ENCODE measurements around the gene TERT.
"Not testable (repeated sequence)": the region's sequence is repeated elsewhere in the genome, so short reads cannot be mapped to it uniquely, and the experiment has no call there.

The TERT gene

GRCh38 chr5:1335540-1336095 is 40.8 kb upstream of the TERT start:
- Histone ChIP-seq H3K4me1 (ENCODE audit: insufficient read depth, low read length) (no peaks in the 10 kb centered on the region), H3K9ac (ENCODE audit: low read depth, low read length) (no peak overlapping the region), H3K36me3 (ENCODE audit: insufficient read depth, low read length) (peaks cover 6% of the 10 kb centered on the region), H3K9me3 (ENCODE audit: control insufficient read depth, insufficient read depth, low read length) (no peaks in the 10 kb centered on the region)

DNA sequence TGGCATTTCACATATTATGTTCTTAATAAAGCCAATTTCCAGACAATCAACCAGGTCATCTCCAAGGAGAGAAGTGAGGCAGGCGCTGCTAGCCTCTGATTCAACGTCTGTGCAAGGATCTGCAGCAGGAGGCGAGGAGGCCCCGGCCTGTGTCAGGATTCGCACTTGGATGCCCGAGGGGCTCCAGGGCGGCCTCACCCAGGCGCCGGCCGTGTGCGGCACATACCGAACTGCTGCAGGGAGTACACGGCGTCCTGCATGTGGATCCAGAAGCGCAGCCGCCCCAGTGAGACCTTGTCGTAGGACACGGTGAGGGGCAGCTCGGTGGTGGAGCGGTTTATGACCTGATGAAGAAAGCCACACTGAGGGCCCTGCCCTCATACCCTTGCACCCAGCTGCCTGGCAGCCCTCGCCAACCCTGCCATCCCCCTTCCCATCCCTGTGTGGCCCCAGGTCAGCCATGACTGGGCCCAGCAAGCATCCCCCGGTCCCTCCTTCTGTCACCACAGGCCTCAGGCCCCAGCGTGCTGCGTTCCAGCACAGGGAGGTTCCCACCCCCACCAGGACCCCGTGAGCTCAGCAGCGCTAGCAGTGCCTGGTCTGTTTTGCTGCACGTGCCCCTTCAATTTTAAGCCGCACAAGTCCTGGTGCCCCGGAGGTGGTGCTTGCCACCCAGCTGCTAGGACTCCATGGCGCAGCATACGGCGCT is 40.1 kb upstream of the TERT start:
- no peaks in the 10 kb centered on the region for H3K4me1 ChIP-seq (ENCODE audit: insufficient read depth, low read length)
- H3K36me3 ChIP-seq (ENCODE audit: insufficient read depth, low read length), result peaks cover 5% of the 10 kb centered on the region
- H3K9ac ChIP-seq (ENCODE audit: low read depth, low read length), result no peak overlapping the region
- no peaks in the 10 kb centered on the region for H3K9me3 ChIP-seq (ENCODE audit: control insufficient read depth, insufficient read depth, low read length)

DNA sequence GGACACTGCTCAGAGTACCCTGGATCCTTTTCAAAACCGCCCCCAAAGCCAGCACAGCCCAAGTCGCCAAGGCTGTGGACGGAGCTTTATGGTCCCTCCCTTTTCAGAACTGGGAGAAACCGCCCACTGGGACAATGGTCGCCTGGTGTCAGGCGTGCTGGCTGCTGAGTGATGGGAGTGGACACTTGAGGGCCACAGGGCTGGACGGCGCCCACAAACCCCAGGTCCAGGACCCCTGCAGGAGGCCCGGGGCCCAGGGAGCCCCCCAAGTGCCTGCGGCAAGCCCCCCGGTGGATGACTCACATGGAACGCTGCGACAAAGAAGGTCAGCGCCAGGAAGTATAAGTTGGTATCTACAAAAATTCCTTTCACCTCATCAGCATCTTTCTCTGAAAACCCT is 39.1 kb upstream of the TERT start:
- H3K36me3 ChIP-seq (ENCODE audit: insufficient read depth, low read length), result peaks cover 5% of the 10 kb centered on the region
- no peaks in the 10 kb centered on the region for H3K9me3 ChIP-seq (ENCODE audit: control insufficient read depth, insufficient read depth, low read length)
- H3K4me1 ChIP-seq (ENCODE audit: insufficient read depth, low read length), result no peaks in the 10 kb centered on the region
- no peak overlapping the region for H3K9ac ChIP-seq (ENCODE audit: low read depth, low read length)

DNA sequence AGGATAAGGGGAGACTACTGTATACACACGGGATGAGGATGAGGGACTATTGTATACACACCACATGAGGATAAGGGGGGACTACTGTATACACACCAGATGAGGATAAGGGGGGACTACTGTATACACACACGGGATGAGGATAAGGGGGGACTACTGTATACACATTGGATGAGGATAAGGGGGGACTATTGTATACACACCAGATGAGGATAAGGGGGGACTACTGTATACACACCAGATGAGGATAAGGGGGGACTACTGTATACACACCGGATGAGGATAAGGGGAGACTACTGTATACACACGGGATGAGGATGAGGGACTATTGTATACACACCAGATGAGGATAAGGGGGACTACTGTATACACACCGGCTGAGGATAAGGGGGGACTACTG is 38.4 kb upstream of the TERT start:
- not testable (repeated sequence) for H3K4me1 ChIP-seq (ENCODE audit: insufficient read depth, low read length); H3K36me3 ChIP-seq (ENCODE audit: insufficient read depth, low read length); H3K9me3 ChIP-seq (ENCODE audit: control insufficient read depth, insufficient read depth, low read length); H3K9ac ChIP-seq (ENCODE audit: low read depth, low read length)

GRCh38 chr5:1332461-1333001 is 37.7 kb upstream of the TERT start:
- H3K9me3 ChIP-seq (ENCODE audit: control insufficient read depth, insufficient read depth, low read length), result no peaks in the 10 kb centered on the region
- H3K36me3 ChIP-seq (ENCODE audit: insufficient read depth, low read length), result peaks cover 5% of the 10 kb centered on the region
- H3K4me1 ChIP-seq (ENCODE audit: insufficient read depth, low read length), result no peaks in the 10 kb centered on the region
- no peak overlapping the region for H3K9ac ChIP-seq (ENCODE audit: low read depth, low read length)

GRCh38 chr5:1331861-1332405 is 37.1 kb upstream of the TERT start:
- Histone ChIP-seq H3K36me3 (ENCODE audit: insufficient read depth, low read length) (peaks cover 5% of the 10 kb centered on the region), H3K9ac (ENCODE audit: low read depth, low read length) (no peak overlapping the region), H3K9me3 (ENCODE audit: control insufficient read depth, insufficient read depth, low read length) (no peaks in the 10 kb centered on the region), H3K4me1 (ENCODE audit: insufficient read depth, low read length) (no peaks in the 10 kb centered on the region)

- Histone ChIP-seq H3K9ac (ENCODE audit: low read depth, low read length) (no peak overlapping the region), H3K4me1 (ENCODE audit: insufficient read depth, low read length) (no peaks in the 10 kb centered on the region), H3K36me3 (ENCODE audit: insufficient read depth, low read length) (peaks cover 5% of the 10 kb centered on the region), H3K9me3 (ENCODE audit: control insufficient read depth, insufficient read depth, low read length) (no peaks in the 10 kb centered on the region)
Measured at GRCh38 chr5:1330847-1331831, 36.3 kb upstream of the TERT start.

DNA sequence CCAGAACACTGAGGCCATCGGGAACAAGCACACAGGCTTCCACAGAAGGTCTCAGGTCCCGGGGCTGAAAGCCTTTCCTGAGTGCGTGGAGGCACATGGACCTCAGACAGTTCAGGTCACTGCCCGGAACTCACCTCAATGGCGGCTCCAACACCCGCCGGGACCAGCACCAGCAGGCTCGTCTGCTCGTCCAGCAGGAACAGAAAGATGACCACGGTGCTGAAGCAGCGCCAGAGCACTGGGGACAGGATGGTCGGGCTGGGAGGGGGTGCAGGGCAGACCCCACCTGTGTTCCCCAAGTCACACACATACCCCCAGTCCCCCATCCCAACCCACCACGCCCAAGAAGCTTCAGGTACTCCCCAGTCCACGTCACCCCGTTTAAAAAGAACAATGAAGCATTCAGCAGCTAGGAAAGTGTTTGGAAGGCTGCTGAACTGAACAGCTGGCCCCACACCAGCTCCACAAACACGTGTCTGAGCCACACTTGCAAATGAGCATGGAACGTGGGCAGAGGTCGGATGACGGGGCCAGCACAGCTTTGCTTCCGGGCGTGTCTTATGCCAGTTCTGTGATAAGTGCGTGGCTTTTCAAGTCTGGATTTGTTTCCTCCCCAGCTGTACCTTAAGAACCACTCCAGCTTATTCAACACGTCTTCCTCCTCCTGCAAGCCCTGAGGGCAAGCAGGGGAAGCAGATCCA is 35.4 kb upstream of the TERT start:
- no peaks in the 10 kb centered on the region for H3K4me1 ChIP-seq (ENCODE audit: insufficient read depth, low read length)
- no peaks in the 10 kb centered on the region for H3K9me3 ChIP-seq (ENCODE audit: control insufficient read depth, insufficient read depth, low read length)
- H3K9ac ChIP-seq (ENCODE audit: low read depth, low read length), result no peak overlapping the region
- peaks cover 5% of the 10 kb centered on the region for H3K36me3 ChIP-seq (ENCODE audit: insufficient read depth, low read length)

- no peak overlapping the region for H3K9ac ChIP-seq (ENCODE audit: low read depth, low read length)
- no peaks in the 10 kb centered on the region for H3K9me3 ChIP-seq (ENCODE audit: control insufficient read depth, insufficient read depth, low read length)
- peaks cover 5% of the 10 kb centered on the region for H3K36me3 ChIP-seq (ENCODE audit: insufficient read depth, low read length)
- H3K4me1 ChIP-seq (ENCODE audit: insufficient read depth, low read length), result no peaks in the 10 kb centered on the region
Measured at GRCh38 chr5:1329111-1329579, 34.3 kb upstream of the TERT start.

GRCh38 chr5:1328237-1329110 is 33.6 kb upstream of the TERT start:
- not testable (repeated sequence) for H3K9me3 ChIP-seq (ENCODE audit: control insufficient read depth, insufficient read depth, low read length); H3K9ac ChIP-seq (ENCODE audit: low read depth, low read length); H3K4me1 ChIP-seq (ENCODE audit: insufficient read depth, low read length); H3K36me3 ChIP-seq (ENCODE audit: insufficient read depth, low read length)

- H3K9ac ChIP-seq (ENCODE audit: low read depth, low read length); H3K36me3 ChIP-seq (ENCODE audit: insufficient read depth, low read length); H3K9me3 ChIP-seq (ENCODE audit: control insufficient read depth, insufficient read depth, low read length); H3K4me1 ChIP-seq (ENCODE audit: insufficient read depth, low read length): not testable (repeated sequence)
Measured at GRCh38 chr5:1326901-1327756, 32.3 kb upstream of the TERT start.

DNA sequence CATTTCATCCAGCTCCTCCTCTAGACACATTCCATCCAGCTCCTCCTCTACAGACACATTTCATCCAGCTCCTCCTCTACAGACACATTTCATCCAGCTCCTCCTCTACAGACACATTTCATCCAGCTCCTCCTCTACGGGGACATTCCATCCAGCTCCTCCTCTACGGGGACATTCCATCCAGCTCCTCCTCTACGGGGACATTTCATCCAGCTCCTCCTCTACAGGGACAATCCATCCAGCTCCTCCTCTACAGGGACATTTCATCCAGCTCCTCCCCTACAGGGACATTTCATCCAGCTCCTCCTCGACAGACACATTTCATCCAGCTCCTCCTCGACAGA is 31.6 kb upstream of the TERT start:
- not testable (repeated sequence) for H3K9ac ChIP-seq (ENCODE audit: low read depth, low read length); H3K9me3 ChIP-seq (ENCODE audit: control insufficient read depth, insufficient read depth, low read length); H3K4me1 ChIP-seq (ENCODE audit: insufficient read depth, low read length); H3K36me3 ChIP-seq (ENCODE audit: insufficient read depth, low read length)
